Measurements from ENCODE around the gene MRPL21.

DNA sequence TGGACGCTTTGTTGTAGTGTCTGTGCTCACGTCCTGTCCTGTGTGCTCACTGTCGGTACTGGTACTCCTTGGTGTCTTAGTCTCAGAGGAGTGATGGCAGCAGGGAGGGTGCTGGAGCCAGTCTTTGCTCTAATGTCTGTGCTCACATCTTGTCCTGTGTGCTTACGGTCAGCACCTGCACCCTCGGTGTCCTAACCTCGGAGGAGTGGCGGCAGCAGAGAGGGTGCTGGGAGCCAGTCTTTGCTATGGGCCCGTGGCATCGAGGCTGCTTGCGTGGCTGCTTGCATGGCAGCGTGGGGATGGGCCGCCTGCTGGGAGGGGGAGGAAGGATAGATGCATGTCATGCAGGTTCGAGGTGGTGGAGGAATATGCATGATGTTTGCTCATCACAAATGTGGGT is 12.8 kb upstream of the MRPL21 start:
- TF ChIP-seq, protein P1, sequence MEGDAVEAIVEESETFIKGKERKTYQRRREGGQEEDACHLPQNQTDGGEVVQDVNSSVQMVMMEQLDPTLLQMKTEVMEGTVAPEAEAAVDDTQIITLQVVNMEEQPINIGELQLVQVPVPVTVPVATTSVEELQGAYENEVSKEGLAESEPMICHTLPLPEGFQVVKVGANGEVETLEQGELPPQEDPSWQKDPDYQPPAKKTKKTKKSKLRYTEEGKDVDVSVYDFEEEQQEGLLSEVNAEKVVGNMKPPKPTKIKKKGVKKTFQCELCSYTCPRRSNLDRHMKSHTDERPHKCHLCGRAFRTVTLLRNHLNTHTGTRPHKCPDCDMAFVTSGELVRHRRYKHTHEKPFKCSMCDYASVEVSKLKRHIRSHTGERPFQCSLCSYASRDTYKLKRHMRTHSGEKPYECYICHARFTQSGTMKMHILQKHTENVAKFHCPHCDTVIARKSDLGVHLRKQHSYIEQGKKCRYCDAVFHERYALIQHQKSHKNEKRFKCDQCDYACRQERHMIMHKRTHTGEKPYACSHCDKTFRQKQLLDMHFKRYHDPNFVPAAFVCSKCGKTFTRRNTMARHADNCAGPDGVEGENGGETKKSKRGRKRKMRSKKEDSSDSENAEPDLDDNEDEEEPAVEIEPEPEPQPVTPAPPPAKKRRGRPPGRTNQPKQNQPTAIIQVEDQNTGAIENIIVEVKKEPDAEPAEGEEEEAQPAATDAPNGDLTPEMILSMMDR (IDR thresholded peaks at IDR 0.05; ENCODE audit: low read depth, low read length, poor library complexity, severe bottlenecking) = no peak
- no peak for TF ChIP-seq EZH2phosphoT487 (IDR thresholded peaks at IDR 0.05; ENCODE audit: borderline replicate concordance, low read length)

All from DOHH2 (cell line).